Measurements from ENCODE around the gene TRIM4.

TRIM4 gene

GRCh38 chr7:99855236-99855635 is 64.1 kb downstream of the TRIM4 start (continued):
- no peak for TF ChIP-seq TSHZ2 (CRISPR knock-in tag; IDR thresholded peaks at IDR 0.05)
- no peak for TF ChIP-seq ZFP30 (CRISPR knock-in tag; IDR thresholded peaks at IDR 0.05)

GRCh38 chr7:99848420-99849216 is 70.7 kb downstream of the TRIM4 start:
- TF ChIP-seq ZNF565 (CRISPR knock-in tag; conservative IDR thresholded peaks at IDR 0.05; ENCODE audit: low read depth) = no peak
- TF ChIP-seq CSDC2 (CRISPR knock-in tag; IDR thresholded peaks at IDR 0.05) = no peak
- TF ChIP-seq RARB (CRISPR knock-in tag; IDR thresholded peaks at IDR 0.05) = no peak
- no peak for TF ChIP-seq ARNTL (CRISPR knock-in tag; IDR thresholded peaks at IDR 0.05; ENCODE audit: borderline replicate concordance, low read depth)
- TF ChIP-seq ZFP3 (CRISPR knock-in tag; IDR thresholded peaks at IDR 0.05) = no peak
- TF ChIP-seq TCF4 (CRISPR knock-in tag; IDR thresholded peaks at IDR 0.05; ENCODE audit: borderline replicate concordance) = no peak
- no peak for TF ChIP-seq TOX (CRISPR knock-in tag; IDR thresholded peaks at IDR 0.05; ENCODE audit: borderline replicate concordance)
- no peak for ATAC-seq

GRCh38 chr7:99844328-99844727 is 75.0 kb downstream of the TRIM4 start:
- no peak for ATAC-seq
- TF ChIP-seq PPARA (CRISPR knock-in tag; IDR thresholded peaks at IDR 0.05; ENCODE audit: borderline replicate concordance) (no peak), ZC3H10 (CRISPR knock-in tag; IDR thresholded peaks at IDR 0.05) (no peak), ARNTL (CRISPR knock-in tag; IDR thresholded peaks at IDR 0.05; ENCODE audit: borderline replicate concordance, low read depth) (no peak), SNAI2 (CRISPR knock-in tag; IDR thresholded peaks at IDR 0.05) (no peak), CSRNP3 (CRISPR knock-in tag; IDR thresholded peaks at IDR 0.05) (no peak), ZFP30 (CRISPR knock-in tag; IDR thresholded peaks at IDR 0.05) (no peak), ZFP3 (CRISPR knock-in tag; IDR thresholded peaks at IDR 0.05) (no peak), TSHZ2 (CRISPR knock-in tag; IDR thresholded peaks at IDR 0.05) (no peak), TOX (CRISPR knock-in tag; IDR thresholded peaks at IDR 0.05; ENCODE audit: borderline replicate concordance) (no peak), BACH2 (CRISPR knock-in tag; IDR thresholded peaks at IDR 0.05; ENCODE audit: borderline replicate concordance) (no peak), PATZ1 (CRISPR knock-in tag; IDR thresholded peaks at IDR 0.05; ENCODE audit: borderline replicate concordance) (no peak), TCF4 (CRISPR knock-in tag; IDR thresholded peaks at IDR 0.05; ENCODE audit: borderline replicate concordance) (no peak), RARB (CRISPR knock-in tag; IDR thresholded peaks at IDR 0.05) (no peak), OSR1 (CRISPR knock-in tag; IDR thresholded peaks at IDR 0.05) (no peak), CSDC2 (CRISPR knock-in tag; IDR thresholded peaks at IDR 0.05) (no peak), ZNF70 (CRISPR knock-in tag; IDR thresholded peaks at IDR 0.05) (no peak)

GRCh38 chr7:99843808-99844207 is 75.5 kb downstream of the TRIM4 start:
- ATAC-seq = no peak
- TF ChIP-seq BACH2 (CRISPR knock-in tag; IDR thresholded peaks at IDR 0.05; ENCODE audit: borderline replicate concordance) (no peak), TCF4 (CRISPR knock-in tag; IDR thresholded peaks at IDR 0.05; ENCODE audit: borderline replicate concordance) (no peak)
